GM19238 (cell line): ENCODE results near the gene ZNF655.
"Not testable (repeated sequence)": the region's sequence is repeated elsewhere in the genome, so short reads cannot be mapped to it uniquely, and the experiment has no call there.

Source experiments
- DNase-seq: peaks from one replicate; pipeline ENCODE4 v3.0.0; 2011; ENCODE audit warnings: low spot score; ENCODE audit not compliant: insufficient read length

ZNF655 gene

GRCh38 chr7:99559175-99559915 is 903 bp downstream of the ZNF655 start:
- no peak for DNase-seq

- DNase-seq: no peak
Observed at GRCh38 chr7:99560834-99561736, 2.6 kb downstream of the ZNF655 start.

- no peak for DNase-seq
Observed at GRCh38 chr7:99561737-99562051, 3.3 kb downstream of the ZNF655 start.

- DNase-seq: no peak
Observed at GRCh38 chr7:99562114-99562784, 3.8 kb downstream of the ZNF655 start.

GRCh38 chr7:99562832-99563231 is 4.4 kb downstream of the ZNF655 start:
- DNase-seq: no peak

- DNase-seq: no peak
Observed at GRCh38 chr7:99563650-99564049, 5.2 kb downstream of the ZNF655 start.

- DNase-seq: not testable (repeated sequence)
Observed at GRCh38 chr7:99568770-99569169, 10.3 kb downstream of the ZNF655 start.

GRCh38 chr7:99571768-99572167 is 13.3 kb downstream of the ZNF655 start:
- no peak for DNase-seq

GRCh38 chr7:99573257-99573656 is 14.8 kb downstream of the ZNF655 start:
- DNase-seq: no peak

- DNase-seq: no peak
Observed at GRCh38 chr7:99576251-99576650, 17.8 kb downstream of the ZNF655 start.

- DNase-seq: no peak
Observed at GRCh38 chr7:99579281-99579955, 21.0 kb downstream of the ZNF655 start.

- DNase-seq: peak; percentile 12
Observed at GRCh38 chr7:99579956-99580777, 21.7 kb downstream of the ZNF655 start.

- DNase-seq: not testable (repeated sequence)
Observed at GRCh38 chr7:99580778-99581332, 22.4 kb downstream of the ZNF655 start.

GRCh38 chr7:99588868-99589267 is 30.4 kb downstream of the ZNF655 start:
- DNase-seq: no peak

- DNase-seq: no peak
Observed at GRCh38 chr7:99594948-99595745, 36.7 kb downstream of the ZNF655 start.

GRCh38 chr7:99596408-99596955 is 38.0 kb downstream of the ZNF655 start:
- DNase-seq: no peak

GRCh38 chr7:99597762-99598501 is 39.5 kb downstream of the ZNF655 start, which contains the start of gene TMEM225B:
Gene TMEM225B (plus strand): TSS chr7:99598267. CDS start chr7:99604389, 6,122 bp downstream.
- DNase-seq: no peak

- no peak for DNase-seq
Observed at GRCh38 chr7:99599836-99600235, 41.4 kb downstream of the ZNF655 start.
